ENCODE results near the gene EVX2.
A peak's percentile ranks its signal among the peaks of the same experiment; 100 is the strongest.

Gene EVX2

GRCh38 chr2:176039375-176039774, 44.4 kb downstream of the EVX2 start:
- DNase-seq, result peak; percentile 6 to 22

- no peak for DNase-seq
Measured at GRCh38 chr2:176038694-176039093, 45.1 kb downstream of the EVX2 start.

GRCh38 chr2:176035013-176035691, 48.6 kb downstream of the EVX2 start:
- DNase-seq, result no peak

- DNase-seq, result no peak
Measured at GRCh38 chr2:176027806-176028205, 56.0 kb downstream of the EVX2 start.

Measured in inflammatory macrophage (primary cell).